Right forelimb (tissue), 1 donor: Measurements from ENCODE around the gene KDELR3.
A peak's percentile ranks its signal among the peaks of the same experiment; 100 is the strongest.

Experiments used
- DNase-seq: peaks from one replicate; pipeline ENCODE4 v3.0.0-alpha.2; 2018

The KDELR3 gene

GRCh38 chr22:38440747-38441350 lies 27.0 kb upstream of the KDELR3 start:
- DNase-seq: no peak

DNA sequence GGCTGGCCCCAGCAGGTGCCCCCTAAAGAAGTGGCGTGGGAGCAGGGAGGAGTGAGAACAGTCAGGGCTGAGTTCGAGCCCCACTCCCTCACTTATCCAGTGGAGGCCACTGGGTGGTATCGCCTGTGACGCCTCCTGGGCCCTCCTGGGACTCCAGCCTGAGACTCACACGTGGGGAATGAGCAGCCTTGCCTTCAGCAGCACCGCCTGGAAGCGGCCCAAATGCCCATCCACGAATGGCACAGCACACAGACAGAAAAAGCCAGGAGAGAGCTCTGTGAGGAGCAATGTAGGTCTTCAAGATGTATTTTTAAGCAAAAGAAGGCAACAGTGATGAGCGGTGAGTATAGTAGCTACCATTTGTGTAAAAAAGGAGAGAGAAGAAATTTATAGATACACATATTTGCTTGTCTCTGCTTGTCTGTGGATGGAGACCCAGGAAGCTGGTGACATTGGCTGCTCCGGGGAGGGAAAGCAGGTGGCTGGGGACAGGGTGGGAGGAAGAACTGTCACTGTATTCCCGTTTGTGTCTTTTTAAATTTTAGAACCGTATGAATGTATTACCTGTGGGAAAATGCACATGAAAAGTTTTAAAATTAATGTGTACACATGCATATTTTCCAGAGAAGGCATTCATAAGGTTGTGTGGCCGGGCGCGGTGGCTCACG lies 26.1 kb upstream of the KDELR3 start:
- no peak for DNase-seq

DNA sequence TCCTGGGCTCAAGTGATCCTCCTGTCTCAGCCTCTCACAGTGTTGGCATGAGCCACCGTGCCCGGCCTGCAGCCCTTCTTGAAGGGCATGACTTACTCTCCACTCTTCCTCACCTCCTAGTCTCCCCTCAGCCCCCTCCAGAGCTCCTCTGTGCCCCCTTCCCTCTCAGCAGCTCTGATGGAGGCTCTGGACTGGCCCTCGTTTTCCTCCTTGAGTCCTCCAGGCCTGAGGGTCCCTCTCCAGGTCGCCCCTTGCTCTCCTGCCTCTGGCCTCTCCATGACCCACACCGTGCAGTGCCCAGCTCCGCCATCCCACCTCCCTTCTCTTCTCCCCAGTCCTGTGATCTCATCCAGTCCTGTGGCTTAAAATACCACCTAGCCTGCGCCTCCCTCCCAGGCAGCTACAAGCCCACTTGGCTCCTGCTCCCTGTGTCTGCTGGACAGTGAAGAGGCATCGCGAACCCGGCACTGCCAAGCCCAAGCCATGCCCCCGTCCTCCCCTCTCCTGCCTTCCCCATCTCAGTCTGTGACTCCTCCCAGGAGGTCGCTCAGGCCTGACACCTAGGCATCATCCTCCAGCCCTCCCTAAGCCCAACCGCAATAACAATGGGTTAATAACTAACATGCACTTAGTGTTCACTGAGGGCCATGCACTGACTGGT lies 24.8 kb upstream of the KDELR3 start:
- DNase-seq: no peak

GRCh38 chr22:38443628-38444521 lies 24.0 kb upstream of the KDELR3 start:
- no peak for DNase-seq

DNA sequence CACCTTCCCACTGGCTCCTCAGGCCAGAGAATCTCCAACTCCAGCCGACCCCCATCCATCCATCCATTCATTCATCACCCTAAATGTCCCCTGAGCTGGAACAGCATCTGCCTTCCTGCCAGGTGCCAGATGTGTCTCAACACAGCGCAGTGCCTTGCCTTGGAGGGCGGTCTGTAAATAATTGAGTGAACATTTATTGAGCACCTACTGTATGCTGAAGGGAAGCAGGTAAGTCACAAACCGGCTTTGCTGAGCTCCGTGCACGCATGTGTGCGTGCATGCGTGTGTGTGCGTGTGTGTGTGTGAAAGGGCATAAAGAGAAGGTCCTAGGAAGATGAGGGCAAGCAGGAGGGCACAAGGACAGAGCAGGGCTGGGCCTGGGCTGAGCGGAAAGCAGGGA lies 23.1 kb upstream of the KDELR3 start:
- no peak for DNase-seq

DNA sequence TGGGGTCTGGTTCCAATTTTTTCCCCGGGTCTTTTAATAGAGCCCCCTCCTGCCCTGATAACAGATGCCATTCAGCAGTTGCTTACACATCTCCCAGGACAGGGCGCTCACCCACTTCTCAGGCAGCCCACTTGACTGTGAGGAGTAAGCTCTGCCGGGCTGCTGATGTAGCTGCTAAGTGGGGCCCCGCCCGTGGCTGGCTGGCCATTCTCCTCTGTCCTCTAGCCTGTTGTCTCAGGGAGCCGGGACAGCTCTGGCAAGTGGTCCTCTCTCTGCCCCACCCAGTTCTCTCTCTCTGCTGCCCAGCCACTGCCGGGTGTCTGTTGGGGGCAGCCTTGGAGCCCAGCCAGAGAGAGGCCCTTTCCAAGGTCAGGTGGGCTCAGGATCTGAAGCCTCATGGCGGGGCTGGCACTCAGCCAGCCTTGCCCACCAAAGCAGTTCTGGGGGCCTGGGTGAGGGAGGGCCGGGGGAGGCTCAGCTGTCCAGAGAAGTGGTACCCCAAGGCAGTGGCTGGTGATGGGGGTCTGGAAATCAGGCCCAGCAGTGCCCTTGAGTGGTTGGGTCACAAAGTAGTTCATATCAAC lies 21.8 kb upstream of the KDELR3 start:
- no peak for DNase-seq

- no peak for DNase-seq
These were observed 18.8 kb upstream of the KDELR3 start for GRCh38 chr22:38448945-38449745.

- DNase-seq: no peak
These were observed 18.1 kb upstream of the KDELR3 start for GRCh38 chr22:38449776-38450175.

DNA sequence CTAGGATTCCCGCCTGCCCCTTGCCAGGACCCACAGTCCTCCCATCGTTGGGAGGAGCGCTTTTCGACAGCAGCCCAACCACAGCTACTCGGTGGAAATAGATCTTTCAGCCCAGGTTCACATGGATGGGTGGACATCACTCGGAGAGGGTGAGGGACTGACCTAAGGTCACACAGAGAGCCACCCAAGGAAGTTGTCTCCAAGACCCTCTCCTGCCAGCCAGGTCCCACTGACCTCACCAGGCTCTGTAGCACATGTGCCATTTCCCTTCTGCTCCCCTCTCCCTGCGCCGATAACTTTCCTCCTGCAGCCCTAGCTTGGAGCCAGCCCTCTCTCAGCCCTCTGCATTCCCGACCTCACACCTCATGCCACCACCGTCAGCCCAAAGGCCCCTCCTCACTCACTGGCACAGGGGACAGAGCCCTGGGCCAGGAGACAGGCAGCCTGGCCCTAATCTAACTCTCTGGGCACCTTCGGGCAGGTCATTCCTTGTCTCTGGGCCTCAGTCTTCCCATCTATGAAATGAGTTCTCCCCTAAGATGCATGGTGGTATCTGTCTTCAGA lies 17.6 kb upstream of the KDELR3 start:
- DNase-seq: no peak

DNA sequence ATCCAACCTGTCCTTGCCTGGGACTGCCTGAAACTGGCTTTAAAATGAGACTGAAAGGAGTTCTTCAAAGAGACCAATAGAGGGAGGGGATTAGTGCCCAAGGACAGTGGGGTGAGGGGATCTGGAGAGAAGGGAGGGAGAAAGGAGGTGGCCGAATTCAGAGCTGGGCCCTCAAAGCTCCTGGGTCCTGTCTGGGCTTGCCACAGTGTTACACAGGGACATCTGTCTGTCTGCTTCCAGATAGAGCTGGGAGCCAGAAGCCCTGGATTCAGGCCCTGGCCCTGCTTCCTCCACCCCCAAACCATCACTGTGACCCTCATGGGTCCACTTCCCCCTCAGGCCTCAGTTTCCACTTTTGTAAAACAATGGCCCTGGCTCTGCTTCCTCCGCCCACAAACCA lies 16.5 kb upstream of the KDELR3 start:
- DNase-seq: no peak

DNA sequence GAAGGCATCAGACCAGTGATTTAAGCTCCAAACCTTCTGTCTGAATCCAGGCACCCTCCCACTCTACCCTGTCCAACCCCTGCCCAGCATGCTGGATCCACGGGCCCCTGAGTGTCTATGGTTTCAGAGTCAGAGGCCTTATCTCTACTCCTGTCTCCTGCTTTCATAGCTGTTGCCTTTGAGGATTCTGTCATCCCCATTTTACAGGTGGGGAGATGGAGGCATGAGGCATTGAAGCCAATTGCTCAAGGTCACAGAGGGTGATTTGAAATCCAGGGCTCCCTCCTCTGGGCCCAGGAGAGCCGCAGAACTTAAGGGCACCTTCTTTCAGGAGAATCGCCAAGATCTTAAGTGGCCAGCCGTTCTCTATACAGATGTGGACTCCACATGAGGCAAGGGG lies 16.0 kb upstream of the KDELR3 start:
- no peak for DNase-seq

DNA sequence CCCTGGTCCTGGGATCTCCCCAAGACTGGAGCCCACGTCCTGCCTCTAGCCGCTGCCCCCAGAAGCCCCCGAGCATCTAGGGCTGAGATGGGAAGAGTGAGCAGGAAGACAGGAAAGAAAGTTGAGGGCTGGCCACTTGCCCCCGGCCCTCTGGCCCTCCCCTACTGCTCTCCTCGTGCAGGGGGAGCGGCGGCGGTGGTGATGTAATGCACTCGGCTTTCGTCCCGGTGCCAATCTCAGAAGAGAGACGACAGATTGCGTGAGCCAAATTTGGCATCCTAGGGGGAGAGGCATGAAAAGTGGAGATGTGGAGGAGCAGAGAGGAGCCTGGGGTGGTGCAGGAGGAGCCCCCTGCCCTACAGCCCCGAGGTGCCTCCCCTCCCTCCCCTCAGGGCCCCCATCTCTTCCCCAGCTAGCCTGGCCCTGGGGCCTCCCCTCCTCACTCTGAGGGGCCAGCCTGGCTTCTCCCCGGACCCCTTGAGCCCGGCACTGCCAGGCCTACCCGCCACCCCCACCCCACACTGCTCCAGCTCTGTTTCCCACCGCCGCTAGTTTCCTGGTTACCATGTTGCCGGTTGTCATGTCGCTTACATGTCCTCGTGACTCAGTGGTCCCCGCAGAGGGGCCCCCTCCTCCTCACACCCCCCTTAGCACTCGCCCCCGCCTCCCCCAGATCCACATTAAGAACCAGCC lies 15.4 kb upstream of the KDELR3 start:
- no peak for DNase-seq

GRCh38 chr22:38453066-38453672 lies 14.7 kb upstream of the KDELR3 start:
- no peak for DNase-seq

DNA sequence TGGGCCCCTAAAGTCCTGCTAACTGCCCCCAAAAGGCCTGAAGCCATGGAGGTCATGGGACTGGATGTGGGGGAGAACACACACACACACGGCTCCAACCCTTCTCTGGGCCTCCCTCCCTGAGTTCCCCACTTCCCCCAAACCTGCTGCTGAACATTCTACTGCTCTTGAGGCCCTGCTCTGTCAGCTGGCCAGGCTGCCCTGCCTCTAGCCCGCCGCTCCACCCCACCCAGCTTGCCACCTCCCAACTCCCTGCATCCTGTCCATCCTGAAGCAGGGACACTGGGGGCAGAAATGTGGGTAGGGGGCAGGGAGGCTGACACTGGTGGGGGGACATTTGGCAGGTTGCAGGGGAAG lies 13.9 kb upstream of the KDELR3 start:
- DNase-seq: no peak

- no peak for DNase-seq
These were observed 13.4 kb upstream of the KDELR3 start for GRCh38 chr22:38454353-38455075.

DNA sequence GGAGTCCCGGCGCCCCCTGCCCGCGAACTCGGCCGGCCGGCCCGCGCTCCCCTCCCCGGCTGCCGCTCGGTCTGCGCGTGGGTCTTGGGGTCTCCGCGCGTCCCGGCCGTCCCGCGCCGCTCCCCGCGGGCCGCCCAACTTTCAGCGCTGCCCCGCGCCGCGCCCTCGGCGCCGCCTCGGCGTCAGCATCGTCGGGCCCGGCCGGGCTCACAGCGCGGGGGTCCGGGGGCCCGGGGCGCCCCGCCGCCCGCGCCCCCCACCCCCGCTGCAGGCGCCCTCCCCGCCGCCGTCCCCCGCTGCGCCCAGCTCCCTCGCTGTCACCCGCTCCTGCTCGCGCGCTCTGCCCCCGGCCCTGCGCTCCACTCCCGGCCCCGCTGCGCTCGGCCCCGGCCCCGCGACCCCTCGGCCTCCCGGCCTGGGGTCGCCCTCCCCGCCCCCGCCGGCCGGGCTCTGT lies 12.8 kb upstream of the KDELR3 start, which contains the start of gene KCNJ4:
KCNJ4 (minus strand) TSS at position 124 of the 454 bp plus-strand sequence. CDS start 27,067 bp downstream, outside the sequence.
- DNase-seq: no peak

GRCh38 chr22:38455530-38456271 lies 12.2 kb upstream of the KDELR3 start:
- DNase-seq: peak; percentile 72

- DNase-seq: no peak
These were observed 11.5 kb upstream of the KDELR3 start for GRCh38 chr22:38456272-38456835.
